Measurements from ENCODE around the gene CAST.

CAST gene

GRCh38 chr5:96776621-96777020 is 114.4 kb downstream of the CAST start (continued):
- 0 out of 2 replicates have a peak, but pooled peaks have one; percentile 26 for TF ChIP-seq KLF10 (tag by site-specific recombination; IDR thresholded peaks at IDR 0.05)
- no peak for TF ChIP-seq ZNF37A (tag by site-specific recombination; IDR thresholded peaks at IDR 0.05)
- TF ChIP-seq ZBTB21 (tag by site-specific recombination; IDR thresholded peaks at IDR 0.05), result 0 out of 2 replicates have a peak, but pooled peaks have one; percentile 26

GRCh38 chr5:96778409-96778808 is 116.2 kb downstream of the CAST start:
- Histone ChIP-seq H3K4me3 (ENCODE audit: low read depth, low read length) (no peak overlapping the region), H3K27ac (ENCODE audit: extremely low read depth, low read depth, low read length) (no peak overlapping the region), H3K4me1 (ENCODE audit: control insufficient read depth, insufficient read depth, low read length) (0 out of 2 replicates have a peak, but pooled peaks cover 9% of the 10 kb centered on the region), H3K9me3 (ENCODE audit: control insufficient read depth, insufficient read depth, low read depth, low read length) (no peaks in the 10 kb centered on the region), H3K36me3 (ENCODE audit: control insufficient read depth in 2 of 2, insufficient read depth in 1 of 2, low read length in 2 of 2) (peaks cover 0 to 58% of the 10 kb centered on the region in 2 experiments; a peak in 2 of 3 replicates)
- ChIA-PET CTCF (no interaction called here), POLR2A (no interaction called here)
- TF ChIP-seq HOXD13 (CRISPR knock-in tag; IDR thresholded peaks at IDR 0.05; ENCODE audit: borderline replicate concordance) (no peak), ZNF658 (tag by site-specific recombination; IDR thresholded peaks at IDR 0.05) (no peak), KLF1 (tag by site-specific recombination; IDR thresholded peaks at IDR 0.05) (no peak), ZNF138 (tag by site-specific recombination; IDR thresholded peaks at IDR 0.05; ENCODE audit: borderline replicate concordance) (no peak), TCF7L2 (IDR thresholded peaks at IDR 0.05; ENCODE audit: borderline replicate concordance, low read depth, low read length) (no peak), ZBTB11 (tag by site-specific recombination; conservative IDR thresholded peaks at IDR 0.05; ENCODE audit: low read depth) (no peak), KLF10 (tag by site-specific recombination; IDR thresholded peaks at IDR 0.05) (no peak), ZSCAN30 (tag by site-specific recombination; IDR thresholded peaks at IDR 0.05) (no peak), ZNF623 (tag by site-specific recombination; IDR thresholded peaks at IDR 0.05) (no peak), ZNF660 (tag by site-specific recombination; IDR thresholded peaks at IDR 0.05) (no peak)

GRCh38 chr5:96780626-96781025 is 118.5 kb downstream of the CAST start:
- ChIA-PET POLR2A (no interaction called here), CTCF (interaction anchor here (0.6 to 1.3 kb wide), 3 partner anchors 9 to 1953 kb away, joined by 3 to 6 read pairs (median 3); no protein-coding TSS in a partner anchor)
- Histone ChIP-seq H3K27ac (ENCODE audit: extremely low read depth, low read depth, low read length) (no peak overlapping the region; the same call in 1 of the 2 replicates), H3K9me3 (ENCODE audit: control insufficient read depth, insufficient read depth, low read depth, low read length) (no peaks in the 10 kb centered on the region), H3K36me3 (ENCODE audit: control insufficient read depth in 2 of 2, insufficient read depth in 1 of 2, low read length in 2 of 2) (peaks cover 0 to 43% of the 10 kb centered on the region in 2 experiments; a peak in 1 of 3 replicates), H3K4me1 (ENCODE audit: control insufficient read depth, insufficient read depth, low read length) (peaks cover 11% of the 10 kb centered on the region; the same call in 1 of the 2 replicates), H3K4me3 (ENCODE audit: low read depth, low read length) (no peak overlapping the region)
- TF ChIP-seq ZNF704 (tag by site-specific recombination; IDR thresholded peaks at IDR 0.05) (no peak), ZNF600 (tag by site-specific recombination; IDR thresholded peaks at IDR 0.05) (0 out of 2 replicates have a peak, but pooled peaks have one; percentile 12)

Measured in HEK293 (cell line).